ENCODE data around the gene GJA9.

Gene GJA9

GRCh38 chr1:38827318-38827717 lies 54.1 kb downstream of the GJA9 start:
- H3K27ac ChIP-seq = no peak overlapping the region
- no peak for TF ChIP-seq CTCF (conservative IDR thresholded peaks at IDR 0.05)

- H3K27ac ChIP-seq = no peak overlapping the region
- TF ChIP-seq CTCF (conservative IDR thresholded peaks at IDR 0.05) = no peak
Measured at GRCh38 chr1:38826886-38827285, 54.5 kb downstream of the GJA9 start.

- TF ChIP-seq CTCF (conservative IDR thresholded peaks at IDR 0.05) = no peak
Measured at GRCh38 chr1:38826262-38826661, 55.1 kb downstream of the GJA9 start.

More at GRCh38 chr1:38826262-38826661, 55.1 kb downstream of the GJA9 start:
- no peak overlapping the region for H3K27ac ChIP-seq
